HepG2 (cell line): ENCODE measurements around the gene IRF2. TPM values are rescaled to one million over a fixed set of nuclear protein-coding genes. Genes with fewer than 3 reads are reported as not detected.

Experiments used
- AKNA ChIP-seq: sonication (generic); formaldehyde crosslinking; IDR thresholded peaks from 2 replicates; pipeline ENCODE4 v1.4.0; 2020; ENCODE audit warnings: missing genetic modification reagents, borderline replicate concordance
- MAZ ChIP-seq, 2 experiments: sonication (generic) in 1 of 2; formaldehyde crosslinking in 1 of 2; IDR thresholded peaks; 2 replicates each; pipeline versions ENCODE4 v1.5.0 to v1.6.1; 2012 to 2020; ENCODE audit warnings: low read depth in 2 of 2, mild to moderate bottlenecking in 2 of 2, borderline replicate concordance in 1 of 2, improper control_type of control experiment in 1 of 2, low read length in 1 of 2, missing genetic modification reagents in 1 of 2, moderate library complexity in 1 of 2
- PAF1 ChIP-seq: IDR thresholded peaks from 2 replicates; pipeline ENCODE4 v1.6.1; 2016; ENCODE audit warnings: missing genetic modification reagents, missing compliant biosample characterization
- POLR2AphosphoS5 ChIP-seq: IDR thresholded peaks from 2 replicates; pipeline ENCODE4 v1.6.1; 2012; ENCODE audit warnings: low read depth, low read length
- YY1 ChIP-seq: IDR thresholded peaks from 2 replicates; pipeline ENCODE4 v1.6.1; 2011; ENCODE audit warnings: low read length, low read depth, moderate library complexity, mild to moderate bottlenecking; ENCODE audit not compliant: insufficient read depth, insufficient replicate concordance
- ZNF251 ChIP-seq: sonication (generic); formaldehyde crosslinking; IDR thresholded peaks from 2 replicates; pipeline ENCODE4 v1.9.0; 2021; ENCODE audit warnings: mild to moderate bottlenecking, missing genetic modification reagents
- ZNF501 ChIP-seq: sonication (generic); formaldehyde crosslinking; IDR thresholded peaks from 2 replicates; pipeline ENCODE4 v1.5.1; 2020; ENCODE audit warnings: mild to moderate bottlenecking, moderate library complexity, missing genetic modification reagents
- ZNF546 ChIP-seq: sonication (generic); formaldehyde crosslinking; conservative IDR thresholded peaks from 2 replicates; pipeline ENCODE4 v1.8.1; 2023; ENCODE audit warnings: mild to moderate bottlenecking, missing genetic modification reagents
- ZNF549 ChIP-seq: sonication (generic); formaldehyde crosslinking; IDR thresholded peaks from 2 replicates; pipeline ENCODE4 v1.5.0; 2020; ENCODE audit warnings: missing genetic modification reagents
- ZNF839 ChIP-seq: sonication (generic); formaldehyde crosslinking; IDR thresholded peaks from 2 replicates; pipeline ENCODE4 v1.4.0; 2020; ENCODE audit warnings: missing genetic modification reagents, mild to moderate bottlenecking, borderline replicate concordance
- polyA plus RNA-seq, 8 experiments: library from polyadenylated mRNA; depleted of rRNA in 3 of 8; stranded (reverse) in 7 of 8; unstranded in 1 of 8; fragments of >200 nt; fragmentation: Illumina TruSeq in 4 of 8; extraction: Trizol in 4 of 8; gene quantifications; 2 replicates each; pipeline versions ENCODE4 v1.2.1 to v1.2.3, GENCODE V29; 2011 to 2016; ENCODE audit warnings: low read depth in 4 of 8, missing spikeins in 1 of 8, mixed read lengths in 1 of 8; ENCODE audit not compliant: insufficient read depth in 1 of 8
- total RNA-seq, 5 experiments: library from RNA; depleted of rRNA; stranded (reverse); fragments of >200 nt; fragmentation: Illumina TruSeq; extraction: Trizol; gene quantifications; 2 replicates each; pipeline ENCODE4 v1.2.3, GENCODE V29; 2016; ENCODE audit warnings: low read depth in 1 of 5

Gene IRF2
- total and polyA plus RNA-seq, 2 of the 13 experiments (the other 11 are each of a cell fraction or from before 2014, with no cell fraction given): 15.5 to 28.8 TPM

- TF ChIP-seq AKNA (CRISPR knock-in tag): no peak
- TF ChIP-seq POLR2AphosphoS5: no peak
- TF ChIP-seq ZNF251 (CRISPR knock-in tag): no peak
- TF ChIP-seq ZNF549 (CRISPR knock-in tag): no peak
- no peak for TF ChIP-seq ZNF839
- TF ChIP-seq MAZ (IDR thresholded peaks at IDR 0.05; ENCODE audit: borderline replicate concordance, low read depth, low read length): no peak
- TF ChIP-seq MAZ (CRISPR knock-in tag; IDR thresholded peaks at IDR 0.05; ENCODE audit: low read depth): no peak
- no peak for TF ChIP-seq ZNF501 (CRISPR knock-in tag)
- no peak for TF ChIP-seq PAF1 (CRISPR knock-in tag)
- no peak for TF ChIP-seq YY1
- no peak for TF ChIP-seq ZNF546 (CRISPR knock-in tag)
Observed at GRCh38 chr4:184392316-184392715, 82.0 kb downstream of the IRF2 start (continued).
